ENCODE measurements around the gene UQCRHL.
"Not testable (repeated sequence)": the region's sequence is repeated elsewhere in the genome, so short reads cannot be mapped to it uniquely, and the experiment has no call there.

The UQCRHL gene

GRCh38 chr1:15836511-15836771, 29.0 kb upstream of the UQCRHL start:
- not testable (repeated sequence) for DNase-seq

GRCh38 chr1:15835741-15836510, 28.5 kb upstream of the UQCRHL start:
- peak; percentile 97 for DNase-seq

GRCh38 chr1:15835205-15835740, 27.8 kb upstream of the UQCRHL start:
- peak; percentile 95 for DNase-seq

- DNase-seq, result peak; percentile 98
Measured at GRCh38 chr1:15834406-15835204, 27.2 kb upstream of the UQCRHL start.

GRCh38 chr1:15833842-15834405, 26.5 kb upstream of the UQCRHL start:
- no peak for DNase-seq

GRCh38 chr1:15833069-15833679, 25.7 kb upstream of the UQCRHL start:
- no peak for DNase-seq

GRCh38 chr1:15830258-15830657, 22.8 kb upstream of the UQCRHL start:
- DNase-seq, result no peak

- not testable (repeated sequence) for DNase-seq
Measured at GRCh38 chr1:15828931-15829330, 21.5 kb upstream of the UQCRHL start.

- DNase-seq, result not testable (repeated sequence)
Measured at GRCh38 chr1:15827567-15827966, 20.1 kb upstream of the UQCRHL start.

GRCh38 chr1:15826810-15827507, 19.5 kb upstream of the UQCRHL start:
- no peak for DNase-seq

- no peak for DNase-seq
Measured at GRCh38 chr1:15825800-15826199, 18.4 kb upstream of the UQCRHL start.

- no peak for DNase-seq
Measured at GRCh38 chr1:15820478-15820877, 13.0 kb upstream of the UQCRHL start.

- no peak for DNase-seq
Measured at GRCh38 chr1:15816674-15817073, 9.2 kb upstream of the UQCRHL start.

GRCh38 chr1:15810073-15810472, 2.6 kb upstream of the UQCRHL start:
- no peak for DNase-seq

GRCh38 chr1:15808955-15809354, 1.5 kb upstream of the UQCRHL start:
- DNase-seq, result no peak

GRCh38 chr1:15807121-15807520, 328 bp downstream of the UQCRHL start:
- DNase-seq, result no peak

- no peak for DNase-seq
Measured at GRCh38 chr1:15804060-15804459, 3.4 kb downstream of the UQCRHL start.

- no peak for DNase-seq
Measured at GRCh38 chr1:15803380-15803779, 4.1 kb downstream of the UQCRHL start.

- DNase-seq, result no peak
Measured at GRCh38 chr1:15802234-15802965, 5.0 kb downstream of the UQCRHL start.

GRCh38 chr1:15799928-15800835, 7.3 kb downstream of the UQCRHL start:
- DNase-seq, result peak; percentile 68

Data from right kidney (tissue), 1 donor.